ENCODE results near the gene FAM135A.
"Not testable (repeated sequence)": the region's sequence is repeated elsewhere in the genome, so short reads cannot be mapped to it uniquely, and the experiment has no call there.

Gene FAM135A

DNA sequence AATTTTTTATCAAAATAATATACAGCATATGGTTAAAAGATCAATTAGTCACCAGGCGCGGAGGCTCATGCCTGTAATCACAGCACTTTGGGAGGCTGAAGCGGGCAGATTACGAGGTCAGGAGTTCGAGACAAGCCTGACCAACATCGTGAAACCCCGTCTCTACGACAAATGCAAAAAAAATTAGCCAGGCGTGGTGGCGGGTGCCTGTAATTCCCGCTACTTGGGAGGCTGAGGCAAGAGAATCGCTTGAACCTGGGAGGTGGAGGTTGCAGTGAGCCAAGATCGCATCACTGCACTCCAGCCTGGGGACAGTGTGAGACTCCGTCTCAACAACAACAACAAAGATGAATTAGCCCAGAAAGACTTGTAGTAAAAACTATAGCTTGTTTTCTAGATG, 46.4 kb downstream of the FAM135A start:
- DNase-seq (ENCODE audit: low read depth): not testable (repeated sequence)

DNA sequence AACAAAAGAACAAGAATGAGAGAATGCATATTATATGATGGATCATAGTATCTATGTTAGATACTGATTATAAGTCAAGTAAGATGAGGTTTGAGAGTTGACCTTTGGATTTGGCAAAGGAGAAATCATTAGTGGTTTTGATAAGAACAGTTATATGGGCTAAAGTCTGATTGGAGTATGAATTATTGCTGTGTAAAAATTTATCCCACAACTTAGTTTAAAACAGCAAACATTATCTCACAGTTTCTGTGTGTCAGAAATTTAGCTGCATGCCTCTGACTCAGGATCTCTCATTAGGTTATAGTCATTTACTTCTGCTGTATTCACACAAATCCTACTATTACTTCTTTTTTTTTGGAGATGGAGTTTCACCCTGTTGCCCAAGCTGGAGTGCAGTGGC, 56.7 kb downstream of the FAM135A start:
- DNase-seq (ENCODE audit: low read depth): no peak

DNA sequence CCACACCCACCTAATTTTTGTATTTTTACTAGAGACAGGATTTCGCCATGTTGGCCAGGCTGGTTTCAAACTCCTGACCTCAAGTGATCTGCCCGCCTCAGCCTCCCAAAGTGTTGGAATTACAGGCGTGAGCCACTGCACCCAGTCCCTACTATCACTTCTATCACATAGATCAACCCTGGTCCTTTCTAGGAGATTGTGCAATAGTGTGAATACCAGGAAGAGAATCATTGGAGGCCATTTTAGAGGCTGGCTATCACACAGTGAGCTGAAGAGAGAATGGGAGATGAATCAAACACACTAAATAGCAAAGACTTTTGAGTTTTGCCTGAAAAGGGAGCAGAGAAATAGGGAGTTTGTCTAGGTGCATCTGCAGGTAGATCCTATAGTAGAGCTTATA, 57.2 kb downstream of the FAM135A start:
- not testable (repeated sequence) for DNase-seq (ENCODE audit: low read depth)

DNA sequence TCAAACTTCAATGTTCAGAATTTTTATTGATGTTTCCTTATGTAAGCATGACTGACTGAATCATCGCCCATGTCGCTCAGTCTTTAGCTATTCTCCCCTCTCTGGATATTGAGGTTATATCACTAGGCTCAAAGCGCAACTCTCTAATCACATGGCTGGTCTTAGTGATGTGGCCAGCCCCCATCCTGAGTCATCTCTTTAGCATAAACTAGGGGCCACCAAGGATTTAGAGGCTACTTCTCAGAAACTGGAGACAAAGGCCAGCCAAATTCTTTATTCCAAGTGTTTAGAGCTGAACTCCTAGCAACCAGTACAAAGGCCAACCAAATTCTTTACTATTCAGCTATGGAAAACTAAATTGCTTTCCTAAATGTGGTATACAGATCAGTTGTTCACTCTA, 61.4 kb downstream of the FAM135A start:
- peak; percentile 3 for DNase-seq (ENCODE audit: low read depth)

DNA sequence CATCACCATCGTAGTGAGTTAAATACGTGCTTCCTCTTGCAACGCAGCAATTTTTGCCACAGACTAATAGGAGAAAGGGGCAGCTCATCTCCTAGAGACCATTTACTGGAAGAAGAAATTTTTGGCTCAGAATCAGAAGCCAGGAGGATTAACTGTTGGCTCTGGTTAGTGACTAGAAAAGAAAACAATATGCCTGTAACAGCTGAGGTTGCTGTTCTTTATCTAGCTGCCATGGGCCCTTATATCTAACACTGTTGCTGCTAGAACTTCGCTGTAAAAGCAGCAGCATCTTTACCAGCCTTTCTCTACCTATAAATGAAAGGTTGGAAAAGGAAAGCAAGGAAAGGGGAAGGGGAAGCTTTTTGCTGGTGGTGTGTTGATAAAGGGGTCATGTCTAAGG, 65.9 kb downstream of the FAM135A start:
- peak; percentile 15 for DNase-seq (ENCODE audit: low read depth)

DNA sequence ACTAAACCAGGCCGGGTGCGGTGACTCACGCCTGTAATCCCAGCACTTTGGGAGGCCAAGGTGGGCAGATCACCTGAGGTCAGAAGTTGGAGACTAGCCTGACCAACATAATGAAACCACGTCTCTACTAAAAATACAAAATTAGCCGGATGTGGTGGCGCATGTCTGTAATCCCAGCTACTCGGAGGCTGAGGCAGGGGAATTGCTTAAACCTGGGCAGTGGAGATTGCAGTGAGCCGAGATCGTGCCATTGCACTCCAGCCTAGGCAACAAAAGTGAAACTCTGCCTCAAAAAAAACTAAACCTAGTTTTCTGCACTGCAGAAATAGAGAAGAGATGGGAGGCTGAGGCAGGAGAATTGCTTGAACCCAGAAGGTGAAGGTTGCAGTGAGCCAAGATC, 73.3 kb downstream of the FAM135A start:
- DNase-seq (ENCODE audit: low read depth): not testable (repeated sequence)

DNA sequence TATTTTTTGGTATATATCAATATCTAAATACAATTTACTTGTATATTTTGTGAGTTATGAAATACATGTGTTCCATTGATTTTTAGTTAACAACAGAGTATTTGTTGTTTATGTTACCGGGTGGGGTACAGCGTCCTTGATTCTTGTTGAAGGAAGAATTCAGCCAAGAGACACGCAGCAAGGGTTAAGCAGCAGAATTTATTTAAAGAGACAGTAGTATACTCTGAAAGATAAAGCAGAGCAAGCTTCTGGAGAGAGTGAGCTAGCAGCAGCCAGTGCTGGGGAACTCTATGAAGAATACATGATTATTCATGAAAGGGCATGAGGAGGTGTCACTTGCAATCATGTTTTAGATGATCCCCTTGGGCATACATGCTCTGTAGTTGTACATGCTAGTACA, 76.1 kb downstream of the FAM135A start:
- no peak for DNase-seq (ENCODE audit: low read depth)

DNA sequence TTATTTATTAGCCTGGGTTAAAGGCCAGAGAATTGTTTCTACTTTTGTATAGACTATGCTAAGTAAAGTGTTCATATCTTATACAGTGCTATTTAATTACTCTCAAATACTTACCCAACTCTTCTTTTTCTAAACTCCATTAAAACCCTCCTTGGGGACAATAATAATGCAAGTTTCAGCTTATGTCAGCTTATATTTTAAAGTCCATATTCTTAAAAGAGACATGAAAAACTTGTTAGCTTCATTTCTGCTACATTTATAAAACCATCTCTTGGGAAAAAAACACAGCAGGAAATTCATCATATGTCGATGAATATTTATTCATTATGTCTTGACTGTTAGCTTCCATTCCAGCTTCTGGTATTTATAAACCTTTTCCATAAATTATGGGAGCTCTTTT, 81.5 kb downstream of the FAM135A start:
- no peak for DNase-seq (ENCODE audit: low read depth)

DNA sequence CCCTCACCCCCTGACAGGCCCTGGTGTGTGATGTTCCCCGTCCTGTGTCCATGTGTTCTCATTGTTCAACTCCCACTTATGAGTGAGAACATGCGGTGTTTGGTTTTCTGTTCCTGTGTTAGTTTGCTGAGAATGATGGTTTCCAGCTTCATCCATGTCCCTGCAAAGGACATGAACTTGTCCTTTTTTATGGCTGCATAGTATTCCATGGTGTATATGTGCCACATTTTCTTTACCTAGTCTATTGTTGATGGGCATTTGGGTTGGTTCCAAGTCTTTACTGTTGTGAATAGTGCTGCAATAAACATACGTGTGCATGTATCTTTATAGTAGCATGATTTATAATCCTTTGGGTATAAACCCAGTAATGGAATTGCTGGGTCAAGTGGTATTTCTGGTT, 82.5 kb downstream of the FAM135A start:
- DNase-seq (ENCODE audit: low read depth): not testable (repeated sequence)

DNA sequence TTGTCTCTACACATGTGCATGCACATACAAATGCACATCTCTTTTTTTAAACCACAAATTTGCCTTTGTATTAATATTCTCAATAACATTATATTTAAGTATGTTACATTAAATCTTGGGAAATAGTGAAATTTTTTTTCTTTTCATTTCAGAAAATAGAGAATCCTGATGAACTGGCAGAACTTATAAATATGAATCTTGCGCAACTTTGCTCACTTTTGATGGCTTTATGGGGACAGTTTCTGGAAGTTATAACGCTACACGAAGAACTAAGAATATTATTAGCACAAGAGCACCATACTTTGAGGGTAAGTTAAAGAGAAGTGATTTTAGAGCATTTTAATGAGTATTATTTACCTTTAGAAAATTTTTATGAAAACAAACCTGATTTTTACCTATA, 89.2 kb downstream of the FAM135A start:
- DNase-seq (ENCODE audit: low read depth): no peak

DNA sequence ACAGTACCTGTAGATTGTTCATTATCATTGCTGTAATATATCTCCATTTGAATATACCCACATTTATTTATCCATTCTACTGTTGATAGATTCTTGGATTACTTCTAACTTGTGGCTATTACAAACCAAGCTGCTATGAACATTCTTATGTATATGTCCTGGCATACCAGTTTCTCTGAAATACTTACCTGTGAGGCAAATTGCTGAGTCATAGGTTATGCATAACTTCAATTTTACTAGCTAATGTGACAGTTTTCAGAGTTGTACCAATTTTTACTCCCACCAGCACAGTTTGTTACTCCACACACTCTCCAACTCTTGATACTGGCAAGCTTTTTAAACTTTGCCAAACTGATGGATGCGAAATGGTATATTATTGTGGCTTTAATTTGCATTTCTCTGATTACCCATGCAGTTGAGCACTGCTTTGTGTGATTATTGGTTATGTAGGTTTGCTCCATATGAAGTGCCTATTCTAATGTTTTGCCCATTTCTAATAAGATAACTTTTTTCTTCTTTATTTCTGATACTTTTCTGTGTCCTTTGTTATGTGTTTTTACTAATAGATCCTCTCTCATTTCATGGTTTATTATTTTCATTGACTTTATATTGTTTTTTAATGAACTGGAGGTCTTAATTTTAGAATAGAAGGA, 90.6 kb downstream of the FAM135A start:
- no peak for DNase-seq (ENCODE audit: low read depth)

DNA sequence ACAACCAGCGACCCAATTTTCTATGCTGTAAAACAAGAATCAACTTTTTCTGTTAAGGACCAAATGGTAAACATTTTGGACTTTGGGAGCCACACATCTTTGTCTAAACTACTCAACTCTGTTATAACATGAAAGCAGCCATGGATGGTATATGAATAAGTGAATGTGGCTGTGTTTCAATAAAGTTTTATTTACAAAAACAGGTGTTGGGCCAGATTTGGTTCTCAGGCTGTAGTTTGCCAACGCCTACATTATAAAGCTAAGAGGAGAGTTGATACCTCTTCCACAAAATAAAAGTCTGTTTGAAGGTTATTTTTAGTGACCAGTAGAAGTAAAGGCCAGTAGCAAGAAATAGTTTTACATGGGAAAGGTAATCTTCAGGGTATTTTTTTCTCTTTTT, 93.0 kb downstream of the FAM135A start:
- DNase-seq (ENCODE audit: low read depth): no peak

DNA sequence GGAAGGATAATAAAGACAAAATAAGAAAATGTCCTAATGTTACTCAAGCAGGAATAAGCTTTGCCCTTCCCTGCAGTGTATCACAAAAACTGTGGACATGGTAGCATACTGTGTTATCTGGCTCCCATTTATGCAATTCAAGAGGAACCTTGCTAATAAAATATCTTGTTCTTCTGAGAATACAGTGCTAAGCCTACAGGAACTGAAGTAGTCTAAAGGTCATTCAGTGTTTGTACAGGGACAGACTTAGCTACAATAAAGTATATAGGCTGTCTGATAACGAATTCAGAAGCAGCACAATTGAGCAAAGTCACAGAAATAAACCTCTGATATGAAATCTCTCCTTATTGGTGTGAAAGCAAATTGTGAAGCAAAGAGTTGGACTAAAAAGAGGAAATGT, 93.9 kb downstream of the FAM135A start:
- DNase-seq (ENCODE audit: low read depth): no peak

DNA sequence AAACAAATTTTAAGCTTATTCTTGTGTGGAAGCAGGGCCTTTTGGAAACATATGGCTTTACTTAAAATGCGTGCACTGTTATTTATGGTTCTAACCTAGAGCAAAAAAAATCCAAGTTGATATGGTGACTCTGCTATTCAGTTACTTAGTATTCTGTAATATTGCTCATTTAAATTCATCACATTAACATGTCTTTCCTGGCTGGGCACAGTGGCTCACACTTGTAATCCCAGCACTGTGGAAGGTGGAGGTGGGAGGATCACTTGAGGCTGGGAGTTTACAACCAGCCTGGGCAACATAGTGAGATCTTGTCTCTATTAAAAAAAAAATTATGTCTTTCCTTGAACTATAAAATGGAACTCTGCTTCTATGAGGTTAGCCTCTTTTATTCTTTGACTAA, 95.6 kb downstream of the FAM135A start:
- no peak for DNase-seq (ENCODE audit: low read depth)

DNA sequence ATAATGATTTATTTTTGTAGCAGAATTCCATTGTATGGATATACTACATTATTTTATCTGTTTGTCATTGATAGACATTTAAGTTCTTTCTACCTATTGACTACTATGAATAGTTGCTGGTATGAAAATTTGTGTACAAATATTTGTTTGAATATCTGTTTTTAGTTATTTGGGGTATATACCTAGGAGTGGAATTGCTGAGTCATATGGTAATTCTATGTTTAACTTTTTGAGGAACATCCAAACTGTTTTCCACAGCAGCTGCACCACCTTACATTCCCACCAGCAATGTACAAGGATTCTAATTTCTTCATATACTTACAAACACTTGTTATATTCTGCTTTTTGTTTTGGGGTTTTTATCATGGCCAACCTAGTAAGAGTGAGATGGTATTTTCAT, 97.3 kb downstream of the FAM135A start:
- no peak for DNase-seq (ENCODE audit: low read depth)

DNA sequence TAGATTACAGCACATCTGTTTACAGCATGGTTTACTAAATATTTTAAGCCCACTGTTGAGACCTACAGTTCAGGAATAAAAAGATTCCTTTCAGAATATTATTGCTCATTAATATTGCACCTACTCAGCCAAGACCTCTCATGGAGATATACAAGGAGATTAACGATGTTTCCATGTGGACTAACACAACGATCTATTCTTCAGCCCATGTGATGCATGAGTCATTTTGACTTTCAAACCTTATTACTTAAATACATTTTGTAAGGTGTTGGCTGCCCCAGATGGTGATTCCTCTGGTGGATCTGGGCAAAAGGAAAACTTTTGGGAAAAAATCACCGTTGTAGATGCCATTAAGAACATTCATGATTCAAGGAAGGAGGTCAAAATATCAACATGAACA, 105.4 kb downstream of the FAM135A start:
- DNase-seq (ENCODE audit: low read depth): no peak

DNA sequence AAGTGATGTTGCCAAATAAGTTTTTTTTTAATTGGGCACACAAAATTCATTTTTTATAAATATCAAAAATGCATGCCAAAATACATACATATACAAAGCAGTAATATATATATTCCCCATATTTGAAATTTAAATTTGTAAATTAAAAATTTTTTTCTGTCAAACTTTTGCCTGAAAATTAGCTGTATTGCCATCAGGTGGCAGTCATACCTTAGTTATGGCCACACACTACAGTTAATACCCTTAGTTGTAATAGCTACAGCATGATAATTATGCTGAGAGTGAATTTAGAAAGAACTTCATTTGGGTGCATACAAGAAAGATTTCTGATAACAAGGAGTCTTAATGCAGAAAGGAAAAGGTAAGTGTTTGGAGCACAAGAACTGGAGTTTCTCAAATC, 107.3 kb downstream of the FAM135A start:
- peak; percentile 18 for DNase-seq (ENCODE audit: low read depth)

DNA sequence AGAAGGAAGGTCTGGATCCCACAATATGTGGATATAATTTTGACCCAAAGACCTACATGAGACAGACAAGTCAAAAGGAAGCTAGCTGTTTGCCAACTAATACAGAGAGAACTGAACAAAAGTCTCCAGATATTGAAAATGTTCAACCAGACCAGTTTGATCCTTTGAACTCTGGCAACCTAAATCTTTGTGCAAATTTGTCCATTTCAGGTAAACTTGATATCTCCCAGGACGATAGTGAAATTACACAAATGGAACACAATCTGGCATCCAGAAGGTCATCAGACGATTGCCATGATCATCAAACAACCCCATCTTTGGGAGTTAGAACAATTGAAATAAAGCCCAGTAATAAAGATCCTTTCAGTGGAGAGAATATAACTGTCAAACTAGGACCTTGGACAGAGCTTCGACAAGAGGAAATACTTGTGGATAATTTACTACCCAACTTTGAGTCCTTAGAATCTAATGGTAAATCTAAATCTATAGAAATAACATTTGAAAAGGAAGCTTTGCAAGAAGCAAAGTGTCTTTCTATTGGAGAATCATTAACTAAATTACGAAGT, 111.5 kb downstream of the FAM135A start:
- peak; percentile 5 for DNase-seq (ENCODE audit: low read depth)

DNA sequence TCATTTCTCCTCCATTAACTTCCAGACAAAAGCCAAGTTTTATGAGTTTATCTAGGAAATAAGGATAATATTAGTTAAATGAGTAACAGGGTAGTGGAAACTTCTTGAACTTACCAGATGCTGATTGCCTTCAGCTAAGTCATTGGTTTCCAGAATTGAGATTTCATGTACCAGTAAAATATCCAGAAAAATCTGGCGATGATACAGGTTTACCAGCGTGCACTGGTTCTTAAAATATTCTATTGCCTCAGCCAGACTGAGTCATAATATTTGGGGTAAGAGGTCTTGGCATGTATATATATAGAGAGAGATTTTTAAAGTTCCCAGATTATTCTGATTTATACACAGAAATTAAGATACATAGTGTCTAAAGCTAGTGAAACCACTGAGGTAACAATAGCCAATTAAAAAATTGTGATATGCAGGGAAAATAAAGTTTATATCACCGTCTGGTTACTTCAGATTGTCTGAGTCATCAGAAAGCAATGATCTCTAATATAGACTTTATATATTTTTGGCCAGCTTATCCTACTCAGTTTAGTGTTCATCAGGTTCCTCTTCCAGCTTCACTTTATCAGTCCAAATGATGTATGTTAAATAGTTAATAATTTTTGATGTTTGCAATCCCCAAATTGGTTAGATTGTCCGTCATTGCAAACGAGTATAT, 113.9 kb downstream of the FAM135A start:
- peak; percentile 39 for DNase-seq (ENCODE audit: low read depth)

DNA sequence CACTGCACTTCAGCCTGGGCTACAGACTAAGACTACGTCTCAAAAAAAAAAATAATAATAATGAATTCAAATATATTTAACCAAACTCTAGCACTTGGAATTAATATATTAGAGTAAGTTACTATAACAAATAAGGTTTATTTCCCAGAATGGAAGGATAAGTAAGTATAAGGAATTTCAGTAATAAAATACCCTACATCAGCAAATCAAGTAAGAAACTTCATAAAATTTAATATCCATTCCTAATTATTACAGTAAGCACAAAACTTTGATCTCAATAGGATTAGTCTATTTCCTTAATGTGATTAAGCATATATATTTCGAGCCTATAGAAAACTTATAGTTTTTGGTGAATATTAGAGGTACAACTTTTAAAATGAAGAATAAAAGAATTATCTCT, 116.7 kb downstream of the FAM135A start:
- DNase-seq (ENCODE audit: low read depth): no peak

DNA sequence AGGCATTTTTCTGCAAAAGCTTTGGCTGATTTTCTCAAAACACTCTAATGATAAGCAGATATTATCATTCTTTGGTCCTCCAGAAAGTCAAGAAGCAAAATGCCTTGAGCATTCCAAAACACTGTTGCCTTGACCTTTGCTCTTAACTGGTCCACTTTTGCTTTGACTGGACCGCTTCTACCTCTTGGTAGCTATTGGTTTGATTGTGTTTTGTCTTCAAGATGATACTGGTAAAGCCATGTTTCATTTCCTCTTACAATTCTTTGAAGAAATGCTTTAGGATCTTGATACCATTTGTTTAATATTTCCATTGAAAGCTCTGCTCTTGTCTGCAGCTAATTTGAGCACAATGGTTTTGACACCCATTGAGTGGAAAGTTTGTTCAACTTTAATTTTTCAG, 117.8 kb downstream of the FAM135A start:
- DNase-seq (ENCODE audit: low read depth): no peak

DNA sequence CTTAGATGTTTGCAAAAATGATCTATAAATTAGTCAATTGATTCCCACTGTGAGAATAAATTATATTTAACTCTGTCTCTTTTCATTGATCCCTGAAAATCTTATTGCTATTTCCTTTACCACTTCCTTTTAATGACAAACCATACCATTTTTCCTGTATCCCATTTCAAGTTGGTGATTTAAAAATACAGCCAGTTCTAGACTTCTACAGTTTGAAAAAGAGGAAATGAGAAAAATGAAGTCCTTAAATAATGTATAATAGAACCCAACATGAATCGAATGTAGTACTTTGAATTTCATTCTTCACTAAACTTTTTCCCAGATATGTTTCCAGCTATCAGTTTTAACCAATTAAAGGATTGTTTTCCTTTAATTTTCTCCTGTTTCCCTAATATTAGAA, 124.0 kb downstream of the FAM135A start:
- DNase-seq (ENCODE audit: low read depth): no peak

DNA sequence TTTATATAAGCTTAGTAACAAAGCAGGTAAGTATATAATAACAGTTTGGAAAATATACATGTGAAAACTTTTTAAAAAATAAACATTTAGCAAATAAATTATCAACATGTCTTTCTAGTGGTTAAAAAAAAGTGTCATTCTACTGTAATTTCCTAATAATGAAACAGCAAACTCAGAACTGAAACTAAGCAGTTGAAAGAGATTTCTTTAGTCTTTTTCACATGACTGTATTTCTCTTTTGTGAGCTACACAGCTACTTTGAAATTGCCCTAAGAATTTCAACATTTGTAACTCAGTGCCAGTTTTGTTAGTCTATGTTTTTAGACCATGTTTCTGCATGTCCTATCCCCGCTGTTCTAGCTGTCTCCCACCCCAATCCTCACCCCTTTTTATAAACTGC, 125.1 kb downstream of the FAM135A start:
- DNase-seq (ENCODE audit: low read depth): no peak

DNA sequence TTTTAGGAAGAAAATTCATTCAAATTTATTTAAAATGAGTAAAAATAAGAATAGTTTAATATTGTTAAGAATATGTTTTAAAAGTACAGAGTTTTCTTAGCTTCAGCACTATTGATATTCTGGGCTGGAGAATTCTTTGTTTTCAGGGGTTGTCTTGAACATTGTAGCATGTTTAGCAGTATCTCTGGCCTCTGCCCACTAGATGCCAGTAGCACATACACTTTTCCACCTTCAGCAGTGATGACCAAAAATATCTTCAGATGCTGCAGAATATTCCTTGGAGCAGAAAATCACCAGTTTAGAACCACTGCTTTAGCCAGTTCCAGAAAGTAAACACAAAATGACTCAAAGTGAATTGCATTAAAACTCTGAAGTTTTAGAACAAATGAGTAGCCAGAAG, 134.0 kb downstream of the FAM135A start:
- peak; percentile 53 for DNase-seq (ENCODE audit: low read depth)

All from EH (cell line).